Left lobe of liver (tissue), 2 donors: Measurements from ENCODE around the gene NOSTRIN. TPM values are rescaled to one million over a fixed set of nuclear protein-coding genes. Genes with fewer than 3 reads are reported as not detected.
A peak's percentile ranks its signal among the peaks of the same experiment; 100 is the strongest.
"Not testable (repeated sequence)": the region's sequence is repeated elsewhere in the genome, so short reads cannot be mapped to it uniquely, and the experiment has no call there.

Experiments
- ATAC-seq: fragments of 200-7000 bp; cut with Tn5 transposase; one replicate; pipeline ENCODE4 v1.9.1; 2020; ENCODE audit warnings: mild to moderate bottlenecking, moderate library complexity
- DNase-seq: peaks from one replicate; pipeline ENCODE4 v3.0.0-alpha.2; 2020; ENCODE audit warnings: low spot score
- total RNA-seq: library from RNA; stranded (reverse); gene quantifications from one replicate; pipeline ENCODE4 v1.2.1, GENCODE V29; 2021
- donor health status: DM: no; HTN: no; CAD: no; lungs with moderate emphysema.
- donor health status: DM: no; HTN: yes; CAD: no.

Gene NOSTRIN
- total RNA-seq, 1 donor from 2014 or later, result 3.5 TPM

DNA sequence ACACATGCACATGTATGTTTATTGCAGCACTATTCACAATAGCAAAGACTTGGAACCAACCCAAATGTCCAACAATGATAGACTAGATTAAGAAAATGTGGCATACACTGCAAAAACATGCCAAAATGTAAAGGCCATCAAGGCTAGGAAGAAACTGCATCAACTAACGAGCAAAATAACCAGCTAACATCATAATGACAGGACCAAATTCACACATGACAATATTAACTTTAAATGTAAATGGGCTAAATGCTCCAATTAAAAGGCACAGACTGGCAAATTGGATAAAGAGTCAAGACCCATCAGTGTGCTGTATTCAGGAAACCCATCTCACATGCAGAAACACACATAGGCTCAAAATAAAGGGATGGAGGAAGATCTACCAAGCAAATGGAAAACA lies 64.7 kb downstream of the NOSTRIN start:
- DNase-seq, ATAC-seq: not testable (repeated sequence)

DNA sequence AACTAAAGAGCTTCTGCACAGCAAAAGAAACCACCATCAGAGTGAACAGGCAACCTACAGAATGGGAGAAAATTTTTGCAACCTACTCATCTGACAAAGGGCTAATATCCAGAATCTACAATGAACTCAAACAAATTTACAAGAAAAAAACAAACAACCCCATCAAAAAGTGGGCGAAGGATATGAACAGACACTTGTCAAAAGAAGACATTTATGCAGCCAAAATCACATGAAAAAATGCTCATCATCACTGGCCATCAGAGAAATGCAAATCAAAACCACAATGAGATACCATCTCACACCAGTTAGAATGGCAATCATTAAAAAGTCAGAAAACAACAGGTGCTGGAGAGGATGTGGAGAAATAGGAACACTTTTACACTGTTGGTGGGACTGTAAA lies 67.9 kb downstream of the NOSTRIN start:
- ATAC-seq, DNase-seq: not testable (repeated sequence)

DNA sequence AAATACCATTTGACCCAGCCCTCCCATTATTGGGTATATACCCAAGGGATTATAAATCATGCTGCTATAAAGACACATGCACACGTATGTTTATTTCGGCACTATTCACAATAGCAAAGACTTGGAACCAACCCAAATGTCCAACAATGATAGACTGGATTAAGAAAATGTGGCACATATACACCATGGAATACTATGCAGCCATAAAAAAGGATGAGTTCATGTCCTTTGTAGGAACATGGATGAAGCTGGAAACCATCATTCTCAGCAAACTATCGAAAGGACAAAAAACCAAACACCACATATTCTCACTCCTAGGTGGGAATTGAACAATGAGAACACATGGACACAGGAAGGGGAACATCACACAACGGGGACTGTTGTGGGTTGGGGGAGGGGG lies 68.4 kb downstream of the NOSTRIN start:
- not testable (repeated sequence) for ATAC-seq, DNase-seq

DNA sequence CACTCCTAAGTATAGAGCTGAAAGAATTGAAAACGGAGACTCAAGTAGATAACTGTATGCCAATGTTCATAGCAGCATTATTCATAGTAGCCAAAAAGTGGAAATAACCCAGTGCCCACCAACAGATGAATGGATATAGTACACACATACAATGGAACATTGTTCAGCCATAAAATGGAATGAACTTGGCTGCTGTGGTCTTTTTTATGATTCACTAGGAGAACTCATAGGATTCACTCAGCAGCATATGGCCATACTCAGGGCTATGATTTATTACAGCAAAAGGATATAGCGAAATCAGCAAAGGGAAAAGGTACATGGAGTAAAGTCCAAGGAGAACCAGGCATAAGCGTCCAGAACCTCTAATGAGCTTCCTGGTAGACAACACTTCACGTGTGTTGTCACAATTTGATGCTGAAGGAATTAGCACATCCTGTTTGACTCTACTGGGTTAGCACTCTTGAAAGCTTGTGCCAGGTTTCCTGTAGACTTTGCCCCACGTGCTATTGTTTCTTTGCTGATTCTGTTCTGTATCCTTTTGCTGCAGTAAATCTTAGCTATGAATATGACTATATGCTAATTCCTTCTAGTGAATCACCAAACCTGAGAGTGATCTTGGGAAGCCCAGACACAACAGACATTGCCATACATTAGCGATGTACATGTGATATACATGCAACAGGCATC lies 72.1 kb downstream of the NOSTRIN start:
- no peak for DNase-seq
- ATAC-seq, result no peak

DNA sequence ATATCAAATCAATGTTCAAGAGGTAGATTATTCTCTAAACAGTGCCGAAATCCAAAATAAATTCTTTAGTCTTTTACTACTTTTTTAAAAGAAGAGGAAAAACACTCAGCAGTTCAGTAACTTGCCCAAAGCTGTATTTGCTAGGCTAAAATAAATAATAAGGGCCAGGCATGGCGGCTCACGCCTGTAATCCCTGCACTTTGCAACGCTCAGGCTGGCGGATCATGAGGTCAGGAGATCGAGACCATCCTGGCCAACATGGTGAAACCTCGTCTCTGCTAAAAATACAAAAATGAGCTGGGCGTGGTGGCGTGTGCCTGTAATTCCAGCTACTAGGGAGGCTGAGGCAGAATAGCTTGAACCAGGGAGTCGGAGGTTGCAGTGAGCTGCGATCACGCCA lies 79.7 kb downstream of the NOSTRIN start:
- DNase-seq, ATAC-seq: not testable (repeated sequence)

DNA sequence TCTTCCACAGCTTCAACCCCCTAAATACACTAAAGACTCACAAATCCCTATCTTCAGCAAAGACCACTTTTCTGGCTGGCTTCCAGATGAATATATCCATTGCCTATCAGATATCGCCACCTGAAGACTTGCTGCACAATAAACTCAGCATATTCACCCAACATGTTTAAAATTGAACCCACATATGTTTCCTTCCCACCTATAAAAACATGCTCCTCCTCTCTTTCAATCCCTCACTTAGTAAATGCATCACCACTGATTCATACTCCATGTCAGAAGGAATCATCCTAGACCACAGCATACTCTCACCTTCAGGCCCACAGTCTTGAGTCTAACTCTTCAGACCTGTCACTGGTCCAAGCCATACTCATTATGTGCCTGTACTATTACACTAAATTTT lies 82.5 kb downstream of the NOSTRIN start:
- no peak for ATAC-seq
- no peak for DNase-seq

DNA sequence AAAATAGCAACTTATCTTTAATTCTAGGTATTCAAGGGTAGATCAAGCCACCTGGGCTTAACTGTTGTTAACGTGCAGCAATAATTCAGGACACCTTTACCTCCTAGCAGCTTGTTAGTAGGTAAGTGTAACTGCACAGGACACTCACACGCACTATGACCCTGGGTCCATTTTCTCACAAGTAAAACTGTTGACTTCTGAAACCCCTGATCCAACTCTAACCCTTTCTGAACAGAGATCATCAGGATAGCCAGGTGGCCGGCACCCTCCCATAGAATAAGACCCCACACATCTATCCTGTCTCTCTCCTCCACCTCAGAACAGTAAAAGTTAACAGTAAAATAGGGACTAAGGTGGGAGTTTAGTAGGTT lies 87.2 kb downstream of the NOSTRIN start:
- DNase-seq (no peak), ATAC-seq (no peak)

DNA sequence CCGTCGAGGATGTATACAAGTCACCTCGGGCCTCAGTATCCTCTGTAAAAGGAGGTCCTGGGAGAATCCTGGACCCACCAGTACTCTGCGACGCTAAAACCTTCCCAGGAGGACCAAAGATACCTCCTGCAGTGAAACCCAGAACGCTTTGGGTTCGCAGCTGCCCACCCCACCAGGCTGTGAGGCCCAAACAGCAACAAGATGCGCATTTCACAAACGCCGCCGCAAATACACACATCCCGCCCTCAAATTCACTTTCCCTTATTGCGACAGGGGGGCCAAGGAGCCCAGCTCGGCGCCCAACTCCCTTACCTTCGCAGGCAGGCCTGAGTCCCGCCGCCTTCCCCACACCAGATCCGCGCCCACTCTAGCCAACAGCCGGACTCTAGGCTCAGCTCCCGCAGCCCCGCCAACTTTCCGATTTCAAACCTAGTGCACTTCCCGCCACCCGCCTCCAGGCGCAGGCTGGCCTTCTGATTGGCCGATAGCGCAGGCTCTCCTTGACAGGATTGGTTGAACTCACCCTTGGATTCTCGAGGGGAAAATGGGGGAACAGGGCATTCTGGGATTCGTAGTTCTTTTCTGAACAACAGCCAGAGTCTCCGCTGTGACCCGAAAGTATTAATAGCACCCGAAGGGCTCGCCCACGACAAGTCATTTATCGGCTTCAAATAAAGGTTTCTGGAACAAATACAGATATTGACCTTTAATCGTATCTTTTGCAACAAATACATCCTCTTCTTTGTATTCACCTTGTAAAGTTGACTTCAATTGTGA lies 87.8 kb downstream of the NOSTRIN start, which contains the start of gene SPC25:
TSS of gene SPC25 (minus strand) at position 425 of the 777 bp plus-strand sequence. CDS start 911 bp downstream, outside the sequence.
- DNase-seq (peak; percentile 87), ATAC-seq (peak; percentile 98)

DNA sequence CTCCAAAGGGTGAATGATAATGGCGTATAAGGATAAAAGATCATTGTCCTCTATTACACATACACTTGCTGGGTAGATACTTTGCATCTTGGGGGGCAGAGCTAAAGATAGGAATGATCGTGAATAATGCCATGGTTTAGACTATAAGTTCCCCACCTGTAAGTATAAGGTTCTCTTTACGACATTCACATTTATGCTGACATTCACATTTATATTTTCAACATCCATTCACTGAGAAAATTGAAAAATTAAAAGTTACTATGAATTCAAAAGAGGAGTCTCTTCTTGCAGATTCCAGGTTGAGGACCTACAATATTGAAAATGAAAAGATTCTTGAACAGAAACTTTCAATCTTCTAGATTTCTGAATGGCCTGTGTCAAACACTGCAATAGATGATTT lies 89.9 kb downstream of the NOSTRIN start:
- DNase-seq (no peak), ATAC-seq (no peak)

DNA sequence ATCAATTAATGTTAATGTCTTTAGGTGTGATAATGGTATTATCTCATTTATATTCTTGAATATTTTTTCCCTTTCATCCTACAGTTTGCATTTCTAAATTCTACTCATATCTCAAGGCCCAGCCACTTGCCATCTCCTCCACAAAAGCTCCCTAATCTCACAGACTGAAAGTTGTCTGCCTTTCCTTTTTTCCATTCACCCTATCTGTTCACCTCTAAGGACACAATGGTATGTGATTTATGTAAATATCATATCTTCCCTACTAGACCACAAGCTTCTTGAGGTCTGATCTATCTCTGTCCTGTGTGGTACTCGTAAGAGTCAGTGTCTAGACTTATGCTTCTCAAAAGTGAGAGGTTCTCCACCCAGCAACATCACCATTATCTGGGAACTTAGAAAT lies 91.7 kb downstream of the NOSTRIN start:
- no peak for DNase-seq

DNA sequence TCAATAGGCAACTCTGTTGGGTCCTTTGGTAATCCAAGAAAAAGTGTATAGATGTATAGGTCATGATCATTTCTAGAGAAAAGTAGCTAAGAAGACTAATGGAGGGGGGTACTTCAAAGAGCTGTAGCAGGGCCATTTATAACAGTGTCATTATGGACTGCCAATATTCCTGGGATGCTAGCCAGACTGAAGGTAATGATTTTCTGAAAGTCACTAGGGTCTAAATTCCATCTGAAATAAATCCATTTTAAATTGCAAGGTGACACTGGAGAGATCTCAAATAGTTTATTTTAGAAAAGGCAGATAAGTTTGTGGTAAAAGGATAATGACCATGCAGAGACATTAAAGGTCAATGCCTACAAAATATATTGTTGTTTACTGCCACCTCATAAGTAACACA lies 92.3 kb downstream of the NOSTRIN start:
- ATAC-seq, result peak; percentile 72
- no peak for DNase-seq

More for the DNA sequence above, 91.7 kb downstream of the NOSTRIN start:
- no peak for ATAC-seq

DNA sequence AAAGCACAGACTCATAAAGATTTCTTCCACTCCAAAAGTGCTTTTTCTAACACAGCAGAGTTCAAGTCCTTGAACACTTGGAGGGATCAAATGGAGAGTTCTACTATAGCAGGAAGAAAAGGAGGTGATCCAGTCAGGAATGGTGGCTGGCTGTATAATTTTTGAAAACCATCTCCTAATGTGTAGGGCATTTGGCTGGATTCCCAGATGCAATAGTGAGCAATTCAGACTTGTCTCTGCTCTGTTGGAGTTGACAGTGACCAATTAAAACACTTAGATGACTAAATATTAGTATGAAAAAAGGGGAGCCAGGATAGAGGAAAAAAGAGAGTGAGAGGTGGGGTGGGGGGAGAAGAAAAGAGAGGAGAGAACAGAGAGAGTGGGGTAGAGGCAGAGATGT lies 93.3 kb downstream of the NOSTRIN start:
- ATAC-seq (no peak), DNase-seq (no peak)

DNA sequence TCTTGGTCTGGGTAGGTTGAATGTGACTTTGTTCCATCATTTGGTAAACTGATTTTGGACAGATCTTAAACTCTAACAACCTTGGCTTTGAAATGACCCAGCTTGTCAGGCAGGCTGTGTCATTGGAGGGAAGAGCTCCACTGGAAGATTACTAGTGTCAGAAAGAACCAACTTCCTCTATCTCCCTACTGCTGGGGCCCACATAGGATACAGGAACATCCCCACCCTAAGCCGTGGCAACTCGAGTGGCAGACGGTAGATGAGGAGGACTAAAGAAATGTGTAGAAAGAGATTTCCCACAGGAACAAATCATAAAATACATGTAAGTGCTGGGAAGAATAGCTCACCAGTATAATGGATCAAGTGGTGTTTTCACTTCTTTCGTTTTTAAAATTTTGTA lies 94.3 kb downstream of the NOSTRIN start:
- ATAC-seq (no peak), DNase-seq (no peak)

DNA sequence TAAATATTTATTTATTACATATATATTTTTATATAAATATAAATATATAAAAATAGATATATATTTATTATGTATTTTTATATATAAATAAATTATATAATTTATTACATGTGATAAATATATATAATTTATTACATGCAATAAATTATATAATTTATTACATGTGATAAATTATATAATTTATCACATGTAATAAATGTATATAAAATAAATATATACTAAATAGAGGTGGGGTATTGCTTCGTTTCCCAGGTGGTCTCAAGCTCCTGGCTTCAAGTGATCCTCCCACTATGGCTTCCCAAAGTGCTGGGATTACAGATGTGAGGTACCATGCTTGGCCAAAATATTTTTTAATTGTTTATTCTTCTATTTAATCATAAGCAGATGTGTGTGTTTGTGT lies 95.0 kb downstream of the NOSTRIN start:
- no peak for ATAC-seq
- no peak for DNase-seq

DNA sequence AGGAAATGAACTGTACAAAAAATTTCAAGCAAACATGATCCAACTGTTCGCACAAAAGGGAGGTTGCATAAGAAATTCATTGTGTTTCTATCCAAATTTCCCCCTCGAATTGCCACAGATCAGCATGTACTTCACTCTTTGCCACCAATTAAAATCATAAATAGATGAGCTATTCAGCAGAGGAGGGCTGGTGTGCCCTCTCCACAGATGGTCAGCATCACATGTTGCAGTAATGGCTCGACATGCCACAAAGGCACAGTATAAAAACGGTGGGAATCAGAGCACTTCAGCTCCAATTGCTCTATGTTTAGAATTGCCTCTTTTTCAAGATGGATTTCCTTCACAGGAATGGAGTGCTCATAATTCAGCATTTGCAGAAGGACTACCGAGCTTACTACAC lies 98.6 kb downstream of the NOSTRIN start, which contains the start of gene G6PC2:
TSS of gene G6PC2 (plus strand) at position 289 of the 400 bp plus-strand sequence. CDS start at position 330, 41 bp downstream.
- ATAC-seq, result no peak
- DNase-seq, result no peak

DNA sequence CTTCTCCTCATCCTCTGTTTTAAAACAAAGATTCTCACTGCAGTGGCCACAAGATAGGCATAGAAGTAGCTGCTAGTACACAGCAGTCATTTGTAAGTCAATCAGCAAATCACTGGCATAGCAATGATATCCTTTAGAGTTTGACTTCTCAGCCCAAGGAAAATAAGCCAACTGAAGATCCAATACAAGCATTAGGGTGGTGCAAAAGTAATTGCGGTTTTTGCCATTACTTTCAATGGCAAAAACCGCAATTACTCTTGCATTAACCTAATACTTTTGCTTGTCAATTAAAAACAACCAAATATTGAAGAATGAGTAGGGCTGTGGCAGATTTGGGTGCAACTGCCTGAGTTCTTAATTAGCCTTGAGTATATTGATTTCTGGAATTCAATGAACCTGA lies 101.5 kb downstream of the NOSTRIN start:
- ATAC-seq (no peak), DNase-seq (no peak)

DNA sequence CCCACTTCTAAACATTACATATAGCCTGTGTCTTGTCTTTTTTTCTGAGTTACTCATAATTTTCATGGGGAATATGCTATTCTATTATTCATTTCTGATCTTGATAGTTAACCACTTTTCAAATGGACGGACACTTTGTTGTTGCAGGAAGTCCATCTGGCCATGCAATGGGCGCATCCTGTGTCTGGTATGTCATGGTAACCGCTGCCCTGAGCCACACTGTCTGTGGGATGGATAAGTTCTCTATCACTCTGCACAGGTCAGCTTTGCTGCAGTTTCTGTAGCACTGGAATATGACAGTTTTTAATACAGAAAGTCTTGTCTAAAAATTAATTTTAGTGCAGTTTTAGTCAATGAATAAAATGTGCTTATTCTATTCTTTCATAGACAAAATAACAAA lies 101.9 kb downstream of the NOSTRIN start:
- no peak for ATAC-seq
- no peak for DNase-seq

DNA sequence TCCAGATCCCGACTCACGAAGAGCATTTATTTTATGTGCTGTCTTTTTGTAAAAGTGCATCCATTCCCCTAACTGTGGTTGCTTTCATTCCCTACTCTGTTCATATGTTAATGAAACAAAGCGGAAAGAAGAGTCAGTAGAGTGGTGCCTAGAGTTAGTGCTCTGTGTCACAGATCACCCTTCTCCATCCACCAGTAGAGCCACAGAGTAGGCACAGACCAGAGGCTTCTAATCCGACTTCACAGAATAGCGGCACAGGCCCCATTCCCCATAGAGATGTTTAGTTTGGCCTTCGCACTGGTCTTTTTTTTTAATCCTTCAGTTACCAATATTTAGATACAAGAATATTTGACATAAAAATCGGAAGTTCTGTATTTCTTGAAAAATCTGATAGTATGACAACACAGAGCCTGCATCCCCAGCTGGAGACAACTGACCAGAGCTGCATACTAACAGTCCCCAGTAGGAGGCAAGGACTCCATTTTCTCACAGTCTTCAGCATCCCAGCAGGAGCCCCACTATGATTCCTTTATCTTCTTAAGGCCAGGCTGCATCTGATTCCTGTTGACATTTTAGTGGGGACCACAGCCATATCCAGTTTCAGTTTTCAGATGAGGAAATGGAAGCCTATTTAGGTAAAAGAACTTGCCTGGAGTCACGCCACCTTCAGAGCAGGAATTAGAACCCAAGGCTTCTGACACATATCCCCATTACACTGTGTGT lies 105.7 kb downstream of the NOSTRIN start:
- ATAC-seq (no peak), DNase-seq (no peak)

DNA sequence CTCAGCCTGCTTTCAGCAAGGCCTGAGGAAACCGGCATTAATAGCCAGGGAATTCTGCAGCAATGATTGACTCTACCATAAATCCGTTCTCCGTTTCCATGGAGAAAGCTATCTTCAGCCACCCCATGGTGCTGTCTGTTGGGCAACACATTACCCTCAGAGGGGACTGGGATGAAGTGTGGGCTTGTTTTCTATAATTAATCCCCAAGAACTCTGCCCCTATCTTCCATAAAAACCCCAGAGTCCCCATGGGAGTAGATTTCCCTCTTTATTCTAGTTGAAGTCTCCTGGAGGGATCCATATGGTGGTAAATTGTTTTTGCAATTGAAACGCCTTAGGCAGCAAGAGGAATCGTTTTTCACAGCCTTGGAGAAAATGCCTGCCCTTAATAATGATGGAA lies 107.9 kb downstream of the NOSTRIN start:
- ATAC-seq, result no peak
- DNase-seq, result no peak

DNA sequence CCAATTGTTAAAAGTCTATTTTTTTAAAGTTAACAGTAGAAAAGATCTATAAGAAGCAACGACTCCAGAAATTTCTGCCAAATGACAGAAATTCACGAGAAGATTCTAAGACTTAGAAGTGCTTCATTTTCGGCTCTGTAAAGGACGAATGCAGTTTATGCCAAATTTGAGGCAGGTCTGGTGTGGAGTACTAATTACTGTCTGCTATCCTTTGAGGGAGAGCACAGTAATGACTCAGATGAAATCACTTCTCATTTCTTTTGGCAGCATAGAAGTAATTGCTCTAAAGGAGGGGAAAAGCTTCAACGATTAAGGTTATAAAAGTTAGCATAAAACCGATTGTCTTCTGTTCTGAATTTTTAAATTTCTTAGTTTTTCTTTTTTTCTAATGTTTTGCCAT lies 110.0 kb downstream of the NOSTRIN start:
- no peak for ATAC-seq
- DNase-seq, result no peak

DNA sequence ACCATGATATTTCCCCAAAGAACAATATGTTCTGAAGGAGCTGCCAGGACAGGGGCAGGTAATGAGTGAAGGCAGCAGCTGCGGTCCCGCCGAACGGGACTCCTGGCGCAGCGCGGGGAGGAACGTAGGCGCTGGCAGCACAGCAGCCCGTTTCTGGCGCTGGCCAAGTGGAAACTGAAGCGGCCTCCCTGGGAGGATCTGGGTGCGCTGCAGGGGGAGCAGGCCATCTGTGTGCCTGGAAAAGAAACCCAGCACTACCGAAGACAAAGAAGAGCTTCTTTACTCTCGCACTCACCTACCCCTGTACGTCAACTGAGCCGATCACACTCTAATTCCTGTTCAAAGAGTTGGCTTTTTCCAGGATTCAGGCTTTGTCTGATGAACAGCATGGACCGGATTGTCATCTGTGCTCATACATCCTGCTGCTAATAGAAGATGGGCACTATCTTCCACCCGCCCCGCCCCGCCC lies 110.5 kb downstream of the NOSTRIN start:
- ATAC-seq, result peak; percentile 81
- DNase-seq, result peak; percentile 64
